ENCODE data around the gene CBX7.
"Not testable (repeated sequence)": the region's sequence is repeated elsewhere in the genome, so short reads cannot be mapped to it uniquely, and the experiment has no call there.

CBX7 gene

GRCh38 chr22:39173787-39174497 is 21.5 kb upstream of the CBX7 start:
- no peak for DNase-seq

- no peak for DNase-seq
Measured at GRCh38 chr22:39173050-39173706, 20.7 kb upstream of the CBX7 start.

- not testable (repeated sequence) for DNase-seq
Measured at GRCh38 chr22:39172265-39173049, 20.0 kb upstream of the CBX7 start.

GRCh38 chr22:39171623-39172264 is 19.3 kb upstream of the CBX7 start:
- DNase-seq = no peak

GRCh38 chr22:39170825-39171622 is 18.5 kb upstream of the CBX7 start:
- DNase-seq = peak; percentile 76

GRCh38 chr22:39169797-39170466 is 17.5 kb upstream of the CBX7 start:
- no peak for DNase-seq

- DNase-seq = no peak
Measured at GRCh38 chr22:39166547-39166946, 14.1 kb upstream of the CBX7 start.

- DNase-seq = not testable (repeated sequence)
Measured at GRCh38 chr22:39156093-39156492, 3.6 kb upstream of the CBX7 start.

- no peak for DNase-seq
Measured at GRCh38 chr22:39155421-39155820, 2.9 kb upstream of the CBX7 start.

- no peak for DNase-seq
Measured at GRCh38 chr22:39153220-39153717, 789 bp upstream of the CBX7 start.

GRCh38 chr22:39152024-39152510 is 413 bp downstream of the CBX7 start:
- DNase-seq = no peak

GRCh38 chr22:39151329-39151975 is 1.0 kb downstream of the CBX7 start:
- no peak for DNase-seq

- no peak for DNase-seq
Measured at GRCh38 chr22:39150848-39151215, 1.6 kb downstream of the CBX7 start.

- no peak for DNase-seq
Measured at GRCh38 chr22:39149915-39150847, 2.3 kb downstream of the CBX7 start.

- peak; percentile 72 for DNase-seq
Measured at GRCh38 chr22:39148727-39149535, 3.5 kb downstream of the CBX7 start.

GRCh38 chr22:39148026-39148726 is 4.3 kb downstream of the CBX7 start:
- DNase-seq = no peak

GRCh38 chr22:39147335-39148025 is 5.0 kb downstream of the CBX7 start:
- DNase-seq = no peak

Data from stimulated activated naive CD4-positive, alpha-beta T cell treated with Interleukin-2 at 50 U/mL for 16 hours (primary cell).